NB4 (cell line): ENCODE measurements around the gene TBX2.

Experiments used
- POLR2A ChIP-seq: IDR thresholded peaks from 2 replicates; pipeline ENCODE4 v1.6.1; 2011; ENCODE audit warnings: mild to moderate bottlenecking; ENCODE audit not compliant: insufficient read length; ENCODE audit errors: extremely low read depth
- TF ChIP-seq, protein P1 (sequence below): IDR thresholded peaks from one replicate; pipeline ENCODE4 v1.5.1; 2012; ENCODE audit warnings: low read depth, low read length

- TF ChIP-seq, protein P1, sequence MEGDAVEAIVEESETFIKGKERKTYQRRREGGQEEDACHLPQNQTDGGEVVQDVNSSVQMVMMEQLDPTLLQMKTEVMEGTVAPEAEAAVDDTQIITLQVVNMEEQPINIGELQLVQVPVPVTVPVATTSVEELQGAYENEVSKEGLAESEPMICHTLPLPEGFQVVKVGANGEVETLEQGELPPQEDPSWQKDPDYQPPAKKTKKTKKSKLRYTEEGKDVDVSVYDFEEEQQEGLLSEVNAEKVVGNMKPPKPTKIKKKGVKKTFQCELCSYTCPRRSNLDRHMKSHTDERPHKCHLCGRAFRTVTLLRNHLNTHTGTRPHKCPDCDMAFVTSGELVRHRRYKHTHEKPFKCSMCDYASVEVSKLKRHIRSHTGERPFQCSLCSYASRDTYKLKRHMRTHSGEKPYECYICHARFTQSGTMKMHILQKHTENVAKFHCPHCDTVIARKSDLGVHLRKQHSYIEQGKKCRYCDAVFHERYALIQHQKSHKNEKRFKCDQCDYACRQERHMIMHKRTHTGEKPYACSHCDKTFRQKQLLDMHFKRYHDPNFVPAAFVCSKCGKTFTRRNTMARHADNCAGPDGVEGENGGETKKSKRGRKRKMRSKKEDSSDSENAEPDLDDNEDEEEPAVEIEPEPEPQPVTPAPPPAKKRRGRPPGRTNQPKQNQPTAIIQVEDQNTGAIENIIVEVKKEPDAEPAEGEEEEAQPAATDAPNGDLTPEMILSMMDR: no peak
- no peak for TF ChIP-seq POLR2A
These were observed 43.3 kb downstream of the TBX2 start for GRCh38 chr17:61442878-61443474.
